Measurements from ENCODE around the gene CD96. TPM values are rescaled to one million over a fixed set of nuclear protein-coding genes. Genes with fewer than 3 reads are reported as not detected.
"Not testable (repeated sequence)": the region's sequence is repeated elsewhere in the genome, so short reads cannot be mapped to it uniquely, and the experiment has no call there.

Gene CD96
- total RNA-seq, 1 donor from 2014 or later, result not detected

DNA sequence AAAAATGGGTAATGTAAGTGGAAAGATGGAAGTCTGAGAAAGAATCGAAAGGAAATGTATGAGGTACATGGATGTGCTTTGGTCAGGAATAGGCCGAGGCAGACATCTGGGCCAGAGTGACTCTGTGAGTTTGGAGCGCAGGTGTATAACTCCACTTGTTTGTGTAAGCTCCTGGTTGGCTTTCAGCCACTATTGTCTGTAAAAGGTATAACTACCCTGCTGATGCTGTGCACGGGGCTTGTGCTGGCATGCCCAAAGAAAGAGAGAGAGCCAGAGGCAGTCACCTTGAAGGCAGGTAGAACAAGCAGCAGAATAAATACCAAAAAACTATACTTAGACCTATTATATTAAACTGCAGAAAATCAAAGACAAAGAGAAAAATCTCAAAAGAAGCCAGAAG lies 32.7 kb upstream of the CD96 start:
- H3K27ac Mint-ChIP-seq (ENCODE audit: unreplicated experiment), result no peak overlapping the region
- H3K9me3 Mint-ChIP-seq (ENCODE audit: unreplicated experiment), result no peaks in the 10 kb centered on the region
- no peak for DNase-seq (ENCODE audit: extremely low spot score, unreplicated experiment)
- H3K4me3 Mint-ChIP-seq (ENCODE audit: unreplicated experiment), result no peak overlapping the region
- no peaks in the 10 kb centered on the region for H3K36me3 Mint-ChIP-seq (ENCODE audit: unreplicated experiment)
- no peaks in the 10 kb centered on the region for H3K4me1 Mint-ChIP-seq (ENCODE audit: unreplicated experiment)
- H3K27me3 Mint-ChIP-seq (ENCODE audit: unreplicated experiment), result peaks cover 52% of the 10 kb centered on the region
- TF ChIP-seq, protein P1, sequence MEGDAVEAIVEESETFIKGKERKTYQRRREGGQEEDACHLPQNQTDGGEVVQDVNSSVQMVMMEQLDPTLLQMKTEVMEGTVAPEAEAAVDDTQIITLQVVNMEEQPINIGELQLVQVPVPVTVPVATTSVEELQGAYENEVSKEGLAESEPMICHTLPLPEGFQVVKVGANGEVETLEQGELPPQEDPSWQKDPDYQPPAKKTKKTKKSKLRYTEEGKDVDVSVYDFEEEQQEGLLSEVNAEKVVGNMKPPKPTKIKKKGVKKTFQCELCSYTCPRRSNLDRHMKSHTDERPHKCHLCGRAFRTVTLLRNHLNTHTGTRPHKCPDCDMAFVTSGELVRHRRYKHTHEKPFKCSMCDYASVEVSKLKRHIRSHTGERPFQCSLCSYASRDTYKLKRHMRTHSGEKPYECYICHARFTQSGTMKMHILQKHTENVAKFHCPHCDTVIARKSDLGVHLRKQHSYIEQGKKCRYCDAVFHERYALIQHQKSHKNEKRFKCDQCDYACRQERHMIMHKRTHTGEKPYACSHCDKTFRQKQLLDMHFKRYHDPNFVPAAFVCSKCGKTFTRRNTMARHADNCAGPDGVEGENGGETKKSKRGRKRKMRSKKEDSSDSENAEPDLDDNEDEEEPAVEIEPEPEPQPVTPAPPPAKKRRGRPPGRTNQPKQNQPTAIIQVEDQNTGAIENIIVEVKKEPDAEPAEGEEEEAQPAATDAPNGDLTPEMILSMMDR (IDR thresholded peaks at IDR 0.05), result no peak

DNA sequence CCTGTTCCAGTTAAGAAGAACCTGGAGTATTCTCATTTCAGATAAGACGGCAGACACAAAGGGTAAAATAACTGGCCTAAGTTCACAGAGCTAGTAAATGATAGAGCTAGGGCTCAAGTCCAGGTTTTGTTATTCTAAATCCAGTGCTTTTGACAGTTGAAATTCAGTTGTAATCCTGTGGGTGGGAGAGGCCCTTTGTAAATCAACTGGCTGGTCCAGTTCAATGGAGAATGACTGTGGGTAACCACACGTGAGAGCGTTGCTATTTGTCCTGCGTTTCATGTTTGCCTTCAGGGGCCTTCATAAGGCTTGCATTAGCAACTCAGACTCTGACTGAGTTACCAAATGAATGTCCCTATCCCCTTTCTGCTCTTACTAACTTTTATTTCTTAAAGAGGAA lies 24.2 kb upstream of the CD96 start:
- TF ChIP-seq, protein P1 (IDR thresholded peaks at IDR 0.05), result no peak
- no peaks in the 10 kb centered on the region for H3K36me3 Mint-ChIP-seq (ENCODE audit: unreplicated experiment)
- no peak for DNase-seq (ENCODE audit: extremely low spot score, unreplicated experiment)
- H3K4me3 Mint-ChIP-seq (ENCODE audit: unreplicated experiment), result no peak overlapping the region
- H3K27ac Mint-ChIP-seq (ENCODE audit: unreplicated experiment), result no peak overlapping the region
- H3K4me1 Mint-ChIP-seq (ENCODE audit: unreplicated experiment), result no peaks in the 10 kb centered on the region
- peaks cover 72% of the 10 kb centered on the region for H3K27me3 Mint-ChIP-seq (ENCODE audit: unreplicated experiment)
- no peaks in the 10 kb centered on the region for H3K9me3 Mint-ChIP-seq (ENCODE audit: unreplicated experiment)

DNA sequence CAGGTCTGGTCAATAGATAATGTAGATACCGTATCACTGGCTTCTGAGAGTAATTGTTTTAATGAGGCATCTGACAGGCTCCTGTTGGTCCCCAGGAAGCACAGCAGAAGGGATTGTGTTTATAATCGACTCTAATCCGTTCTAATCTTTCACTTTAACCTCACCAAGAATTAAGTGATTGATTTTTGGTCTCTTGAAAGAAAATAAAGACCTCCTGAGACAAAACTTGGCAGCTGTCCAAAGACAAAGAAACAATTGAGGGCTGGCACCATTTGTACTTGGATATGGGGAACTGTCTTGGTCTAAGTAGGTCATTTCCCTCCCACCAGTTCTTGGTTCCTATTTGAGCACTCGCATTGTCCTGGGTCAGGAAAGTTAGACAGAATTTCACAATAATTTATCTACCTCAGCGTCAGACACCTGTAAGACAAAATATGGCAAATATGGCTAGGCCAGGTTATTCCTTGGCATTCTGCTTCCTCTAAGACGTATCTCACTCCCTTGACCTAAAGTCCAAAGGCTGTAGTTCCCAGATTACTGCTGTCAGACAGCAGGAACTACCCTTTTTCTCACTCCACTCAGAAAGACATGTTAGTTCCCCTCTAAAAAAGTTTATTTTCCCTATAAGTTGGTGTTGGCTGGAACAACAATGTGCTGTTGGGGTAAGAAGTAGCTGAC lies 22.7 kb upstream of the CD96 start:
- no peak overlapping the region for H3K4me3 Mint-ChIP-seq (ENCODE audit: unreplicated experiment)
- no peak for DNase-seq (ENCODE audit: extremely low spot score, unreplicated experiment)
- TF ChIP-seq, protein P1 (IDR thresholded peaks at IDR 0.05), result no peak
- H3K27me3 Mint-ChIP-seq (ENCODE audit: unreplicated experiment), result peaks cover 66% of the 10 kb centered on the region
- no peaks in the 10 kb centered on the region for H3K36me3 Mint-ChIP-seq (ENCODE audit: unreplicated experiment)
- no peaks in the 10 kb centered on the region for H3K9me3 Mint-ChIP-seq (ENCODE audit: unreplicated experiment)
- no peak overlapping the region for H3K27ac Mint-ChIP-seq (ENCODE audit: unreplicated experiment)
- H3K4me1 Mint-ChIP-seq (ENCODE audit: unreplicated experiment), result no peaks in the 10 kb centered on the region

DNA sequence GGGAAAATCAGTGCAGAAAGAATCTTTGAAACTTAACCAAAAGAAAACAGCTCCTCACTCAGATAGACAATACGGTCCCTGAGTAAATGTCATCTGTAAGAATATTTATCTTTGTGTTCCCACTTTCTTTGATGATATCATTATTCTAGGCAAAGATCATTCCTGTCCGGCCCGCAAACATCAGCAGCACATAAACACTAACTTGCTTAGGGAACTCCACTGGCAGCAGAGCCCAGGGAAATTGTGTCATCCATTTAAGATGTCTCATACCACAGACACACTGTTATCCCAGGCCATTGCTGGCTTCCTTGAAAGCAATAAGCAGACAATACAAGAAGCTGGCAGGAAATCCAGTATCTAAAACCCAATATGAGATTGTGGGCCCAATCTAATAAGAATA lies 20.1 kb upstream of the CD96 start:
- Mint-ChIP-seq H3K9me3 (ENCODE audit: unreplicated experiment) (peaks cover 15% of the 10 kb centered on the region), H3K4me1 (ENCODE audit: unreplicated experiment) (no peaks in the 10 kb centered on the region), H3K4me3 (ENCODE audit: unreplicated experiment) (no peak overlapping the region), H3K36me3 (ENCODE audit: unreplicated experiment) (peaks cover 2% of the 10 kb centered on the region), H3K27ac (ENCODE audit: unreplicated experiment) (no peak overlapping the region), H3K27me3 (ENCODE audit: unreplicated experiment) (peaks cover 43% of the 10 kb centered on the region)
- no peak for DNase-seq (ENCODE audit: extremely low spot score, unreplicated experiment)
- TF ChIP-seq, protein P1 (IDR thresholded peaks at IDR 0.05), result no peak

DNA sequence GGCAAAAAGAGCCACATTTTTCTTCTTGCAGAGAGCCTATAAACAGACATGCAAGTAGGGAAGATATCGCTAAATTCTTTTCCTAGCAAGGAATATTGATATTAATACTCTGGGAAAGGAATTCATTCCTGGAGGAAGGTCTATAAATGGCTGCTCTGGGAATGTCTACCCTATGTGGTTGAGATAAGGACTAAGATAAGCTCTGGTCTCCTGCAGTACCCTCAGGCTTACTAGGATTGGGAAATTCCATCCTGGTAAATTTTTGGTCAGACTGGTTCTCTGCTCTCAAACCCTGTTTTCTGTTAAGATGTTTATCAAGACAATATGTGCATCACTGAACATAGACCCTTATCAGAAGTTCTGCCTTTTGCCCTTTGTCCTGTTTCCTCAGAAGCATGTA lies 17.5 kb upstream of the CD96 start:
- H3K27me3 Mint-ChIP-seq (ENCODE audit: unreplicated experiment), result peaks cover 36% of the 10 kb centered on the region
- H3K4me1 Mint-ChIP-seq (ENCODE audit: unreplicated experiment), result not testable (repeated sequence)

More for the DNA sequence above, 17.5 kb upstream of the CD96 start:
- H3K4me3 Mint-ChIP-seq (ENCODE audit: unreplicated experiment); DNase-seq (ENCODE audit: extremely low spot score, unreplicated experiment); H3K36me3 Mint-ChIP-seq (ENCODE audit: unreplicated experiment); H3K27ac Mint-ChIP-seq (ENCODE audit: unreplicated experiment): not testable (repeated sequence)
- peaks cover 23% of the 10 kb centered on the region for H3K9me3 Mint-ChIP-seq (ENCODE audit: unreplicated experiment)
